ENCODE measurements around the gene NAV2. TPM values are rescaled to one million over a fixed set of nuclear protein-coding genes. Genes with fewer than 3 reads are reported as not detected.

NAV2 gene
- total and polyA plus RNA-seq, 2 donors from 2014 or later, result 5.9 to 37.7 TPM

DNA sequence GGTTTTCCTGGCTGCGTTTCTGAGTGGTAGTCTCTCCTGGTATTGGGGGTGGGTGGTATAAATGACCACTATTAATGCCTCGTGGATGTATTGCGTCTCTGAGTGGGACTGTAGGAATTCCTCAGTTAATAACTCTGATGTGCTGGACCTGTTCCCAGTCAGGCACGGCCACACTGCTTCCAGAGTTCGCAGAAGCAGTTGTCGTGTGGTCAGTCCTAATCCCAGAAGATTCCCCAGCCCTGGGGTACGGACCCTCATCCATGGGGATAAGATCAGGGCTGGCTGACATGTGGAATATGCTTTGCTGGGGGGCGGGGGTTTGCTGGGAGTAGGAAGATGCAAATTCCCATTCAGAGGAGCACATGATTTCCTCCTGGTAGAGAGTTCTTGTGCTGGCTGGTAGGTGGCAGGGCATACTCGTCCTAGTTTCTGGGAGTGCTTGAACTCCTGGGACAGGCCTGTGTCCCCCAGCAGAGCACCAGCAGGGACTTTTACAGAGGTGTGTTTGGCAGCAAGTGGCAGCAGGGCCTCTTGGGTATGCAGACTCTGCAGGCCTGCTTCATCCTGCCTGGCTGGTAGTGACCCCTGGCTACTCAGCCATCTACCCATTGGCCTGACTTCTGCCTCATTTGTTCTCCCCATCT lies 157.4 kb downstream of the NAV2 start:
- FAIRE-seq (no peak), DNase-seq (no peak)
- H3K4me1 ChIP-seq (ENCODE audit: control insufficient read depth in 2 of 3, insufficient read depth in 2 of 3, low read depth in 1 of 3, low read length in 3 of 3), result no peaks in the 10 kb centered on the region
- TF ChIP-seq, protein P1, sequence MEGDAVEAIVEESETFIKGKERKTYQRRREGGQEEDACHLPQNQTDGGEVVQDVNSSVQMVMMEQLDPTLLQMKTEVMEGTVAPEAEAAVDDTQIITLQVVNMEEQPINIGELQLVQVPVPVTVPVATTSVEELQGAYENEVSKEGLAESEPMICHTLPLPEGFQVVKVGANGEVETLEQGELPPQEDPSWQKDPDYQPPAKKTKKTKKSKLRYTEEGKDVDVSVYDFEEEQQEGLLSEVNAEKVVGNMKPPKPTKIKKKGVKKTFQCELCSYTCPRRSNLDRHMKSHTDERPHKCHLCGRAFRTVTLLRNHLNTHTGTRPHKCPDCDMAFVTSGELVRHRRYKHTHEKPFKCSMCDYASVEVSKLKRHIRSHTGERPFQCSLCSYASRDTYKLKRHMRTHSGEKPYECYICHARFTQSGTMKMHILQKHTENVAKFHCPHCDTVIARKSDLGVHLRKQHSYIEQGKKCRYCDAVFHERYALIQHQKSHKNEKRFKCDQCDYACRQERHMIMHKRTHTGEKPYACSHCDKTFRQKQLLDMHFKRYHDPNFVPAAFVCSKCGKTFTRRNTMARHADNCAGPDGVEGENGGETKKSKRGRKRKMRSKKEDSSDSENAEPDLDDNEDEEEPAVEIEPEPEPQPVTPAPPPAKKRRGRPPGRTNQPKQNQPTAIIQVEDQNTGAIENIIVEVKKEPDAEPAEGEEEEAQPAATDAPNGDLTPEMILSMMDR (IDR thresholded peaks at IDR 0.05; ENCODE audit: borderline replicate concordance, extremely low read depth, insufficient read depth), result no peak
- no peaks in the 10 kb centered on the region for H3K27me3 ChIP-seq (ENCODE audit: control insufficient read depth, insufficient read depth, low read length)
- no peak overlapping the region for H3K27ac ChIP-seq (ENCODE audit: low read depth in 2 of 2, low read length in 2 of 2)
- no peaks in the 10 kb centered on the region for H3K36me3 ChIP-seq (ENCODE audit: control insufficient read depth in 2 of 3, insufficient read depth in 3 of 3, low read length in 3 of 3)
- intact Hi-C loops (cut with DNase I), result no loop called here
- no peaks in the 10 kb centered on the region for H3K9me3 ChIP-seq (ENCODE audit: control insufficient read depth in 2 of 3, insufficient read depth in 1 of 3, low read length in 3 of 3)
- no peak overlapping the region for H3K4me3 ChIP-seq (ENCODE audit: low read length in 3 of 3)
- no peak overlapping the region for H3K9ac ChIP-seq (ENCODE audit: low read length in 3 of 3)

DNA sequence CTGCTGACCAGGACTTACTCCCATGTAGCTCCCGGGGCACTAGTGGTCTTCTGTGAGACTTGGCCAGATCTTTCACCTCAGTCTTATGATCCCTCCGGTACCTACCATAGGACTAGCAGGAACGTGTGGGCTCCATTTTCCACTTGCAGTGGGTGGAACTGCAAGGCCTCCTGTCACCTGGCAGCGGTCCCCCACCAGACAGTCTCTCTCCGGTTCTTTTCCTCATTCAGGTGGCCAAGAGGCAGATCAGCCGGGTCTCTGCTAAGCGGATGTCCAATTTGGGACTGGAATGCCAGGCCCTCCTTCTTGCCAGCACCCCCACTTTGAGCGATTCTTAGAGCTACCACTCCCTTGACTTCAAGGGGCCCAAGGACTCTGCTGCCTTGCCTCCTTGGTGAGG lies 158.9 kb downstream of the NAV2 start:
- DNase-seq, result no peak
- Histone ChIP-seq H3K4me3 (ENCODE audit: low read length in 3 of 3) (no peak overlapping the region), H3K4me1 (ENCODE audit: control insufficient read depth in 2 of 3, insufficient read depth in 2 of 3, low read depth in 1 of 3, low read length in 3 of 3) (no peaks in the 10 kb centered on the region), H3K9me3 (ENCODE audit: control insufficient read depth in 2 of 3, insufficient read depth in 1 of 3, low read length in 3 of 3) (no peaks in the 10 kb centered on the region), H3K9ac (ENCODE audit: low read length in 3 of 3) (no peak overlapping the region), H3K36me3 (ENCODE audit: control insufficient read depth in 2 of 3, insufficient read depth in 3 of 3, low read length in 3 of 3) (no peaks in the 10 kb centered on the region), H3K27ac (ENCODE audit: low read depth in 2 of 2, low read length in 2 of 2) (no peak overlapping the region), H3K27me3 (ENCODE audit: control insufficient read depth, insufficient read depth, low read length) (no peaks in the 10 kb centered on the region)
- TF ChIP-seq, protein P1 (IDR thresholded peaks at IDR 0.05; ENCODE audit: borderline replicate concordance, extremely low read depth, insufficient read depth), result no peak
- FAIRE-seq, result no peak
- intact Hi-C loops (cut with DNase I), result no loop called here

DNA sequence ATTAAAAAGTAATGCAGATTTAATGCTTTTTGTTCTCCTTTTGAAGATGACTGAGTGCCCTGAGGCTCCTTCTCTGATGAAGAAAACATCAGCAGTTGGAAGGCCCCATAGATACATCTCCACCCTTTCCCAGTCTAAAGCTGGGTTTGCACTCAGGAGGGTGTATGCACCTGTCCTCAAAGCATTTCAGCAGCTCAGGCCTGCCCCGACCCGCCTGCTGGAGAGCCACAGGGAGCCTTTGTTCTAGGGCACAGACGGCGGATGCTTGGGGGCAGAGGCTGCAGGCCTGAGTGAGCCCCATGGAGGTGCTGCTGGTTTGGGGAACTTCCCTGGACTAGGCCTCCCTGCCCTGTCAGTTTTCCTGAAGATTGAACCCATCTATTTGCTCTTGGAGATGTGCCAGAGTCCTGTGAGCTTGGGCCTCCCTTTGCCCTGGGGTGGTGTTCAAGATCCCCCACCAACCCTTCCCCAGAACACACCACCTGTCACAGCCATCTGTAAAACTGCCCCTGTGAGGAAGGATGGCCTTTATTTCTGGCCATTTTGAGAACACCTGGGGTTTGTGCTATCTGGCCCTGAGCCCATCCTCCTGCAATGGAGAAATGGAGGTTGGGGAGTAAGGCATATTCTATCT lies 160.0 kb downstream of the NAV2 start:
- Histone ChIP-seq H3K36me3 (ENCODE audit: control insufficient read depth in 2 of 3, insufficient read depth in 3 of 3, low read length in 3 of 3) (no peaks in the 10 kb centered on the region), H3K27me3 (ENCODE audit: control insufficient read depth, insufficient read depth, low read length) (no peaks in the 10 kb centered on the region), H3K9ac (ENCODE audit: low read length in 3 of 3) (no peak overlapping the region), H3K4me1 (ENCODE audit: control insufficient read depth in 2 of 3, insufficient read depth in 2 of 3, low read depth in 1 of 3, low read length in 3 of 3) (no peaks in the 10 kb centered on the region), H3K27ac (ENCODE audit: low read depth in 2 of 2, low read length in 2 of 2) (no peak overlapping the region), H3K9me3 (ENCODE audit: control insufficient read depth in 2 of 3, insufficient read depth in 1 of 3, low read length in 3 of 3) (no peaks in the 10 kb centered on the region), H3K4me3 (ENCODE audit: low read length in 3 of 3) (no peak overlapping the region)
- no peak for FAIRE-seq
- intact Hi-C loops (cut with DNase I), result no loop called here
- TF ChIP-seq, protein P1 (IDR thresholded peaks at IDR 0.05; ENCODE audit: borderline replicate concordance, extremely low read depth, insufficient read depth), result no peak
- no peak for DNase-seq

Data from kidney (tissue), 14 donors.